IMR-90 (cell line): ENCODE measurements around the gene PAX1. TPM values are rescaled to one million over a fixed set of nuclear protein-coding genes. Genes with fewer than 3 reads are reported as not detected.

ENCODE experiments used
- ATAC-seq: fragments of 200-7000 bp; cut with Tn5 transposase; 2 replicates; pipeline ENCODE4 v1.9.1; 2020; ENCODE audit warnings: low read depth, mild to moderate bottlenecking, moderate library complexity
- BruUV-seq: library from RNA; stranded (reverse); fragments of 400-500 nt; replicated peaks from 2 replicates; lab custom pipeline; 2021; lab: Mats Ljungman, UMichigan
- CTCF ChIA-PET: fragments of 300-600 bp; formaldehyde crosslinking; extraction: SDS; loops from one replicate; lab custom pipeline; 2021; ENCODE audit warnings: antibody characterized with exemption; lab: Yijun Ruan, JAX
- POLR2A ChIA-PET: fragments of 300-600 bp; sonication (Branson Sonifier 250); formaldehyde crosslinking; loops from one replicate; lab custom pipeline; 2022; ENCODE audit warnings: antibody characterized with exemption; ENCODE audit not compliant: unreplicated experiment; lab: Charles Lee
- DNase-seq: peaks from one replicate; pipeline ENCODE4 v3.0.0; 2013
- H2AFZ ChIP-seq: replicated peaks from 2 replicates; pipeline ENCODE3; 2013; ENCODE audit warnings: low read length, mild to moderate bottlenecking; ENCODE audit not compliant: poor library complexity
- H2AK5ac ChIP-seq: 2 replicates; pipeline ENCODE4 v1.6.1; 2013; ENCODE audit warnings: low read depth, low read length, inconsistent platforms
- H2AK9ac ChIP-seq: replicated peaks from 2 replicates; pipeline ENCODE3; 2013; ENCODE audit warnings: mild to moderate bottlenecking, low read depth, low read length, moderate library complexity; ENCODE audit not compliant: poor library complexity
- H2BK120ac ChIP-seq: 2 replicates; pipeline ENCODE4 v1.6.1; 2013; ENCODE audit warnings: low read depth, low read length, inconsistent platforms
- H2BK15ac ChIP-seq: 3 replicates; pipeline ENCODE4 v1.6.1; 2013; ENCODE audit warnings: low read depth, low read length, inconsistent platforms
- H2BK20ac ChIP-seq: 2 replicates; pipeline ENCODE4 v1.6.1; 2013; ENCODE audit warnings: low read depth, mild to moderate bottlenecking, inconsistent platforms, low read length, moderate library complexity
- H2BK5ac ChIP-seq: 2 replicates; pipeline ENCODE4 v1.6.1; 2013; ENCODE audit warnings: mild to moderate bottlenecking, low read depth, low read length, inconsistent platforms; ENCODE audit not compliant: poor library complexity, severe bottlenecking
- H3K14ac ChIP-seq: replicated peaks from 2 replicates; pipeline ENCODE4 v1.6.1; 2013; ENCODE audit warnings: low read depth, low read length, inconsistent platforms
- H3K18ac ChIP-seq: 2 replicates; pipeline ENCODE4 v1.6.1; 2013; ENCODE audit warnings: low read depth, low read length, control low read depth
- H3K23ac ChIP-seq: 2 replicates; pipeline ENCODE4 v1.6.1; 2013; ENCODE audit warnings: low read depth, low read length, inconsistent platforms
- H3K27ac ChIP-seq: 2 replicates; pipeline ENCODE4 v1.5.1; 2013; ENCODE audit warnings: mild to moderate bottlenecking, control low read depth, low read length; ENCODE audit not compliant: insufficient read depth
- H3K27me3 ChIP-seq: 2 replicates; pipeline ENCODE4 v1.6.1; 2013; ENCODE audit warnings: low read length; ENCODE audit not compliant: control insufficient read depth, insufficient read depth
- H3K36me3 ChIP-seq: 2 replicates; pipeline ENCODE4 v1.6.1; 2013; ENCODE audit warnings: low read length, mixed read lengths; ENCODE audit not compliant: control insufficient read depth, insufficient read depth
- H3K4ac ChIP-seq: 2 replicates; pipeline ENCODE4 v1.6.1; 2013; ENCODE audit warnings: low read depth, low read length, inconsistent platforms
- H3K4me1 ChIP-seq: 2 replicates; pipeline ENCODE4 v1.6.1; 2013; ENCODE audit warnings: low read length, mixed read lengths; ENCODE audit not compliant: control insufficient read depth, insufficient read depth
- H3K4me2 ChIP-seq: 2 replicates; pipeline ENCODE4 v1.6.1; 2013; ENCODE audit warnings: low read depth, mild to moderate bottlenecking, control low read depth, low read length, moderate library complexity
- H3K4me3 ChIP-seq: 2 replicates; pipeline ENCODE4 v1.5.1; 2013; ENCODE audit warnings: low read depth, mild to moderate bottlenecking, control low read depth, low read length, moderate library complexity; ENCODE audit not compliant: insufficient read depth
- H3K56ac ChIP-seq: 2 replicates; pipeline ENCODE4 v1.6.1; 2013; ENCODE audit warnings: low read length, inconsistent platforms; ENCODE audit not compliant: insufficient read depth; ENCODE audit errors: extremely low read depth
- H3K79me1 ChIP-seq, 2 experiments: 2 replicates each; pipeline ENCODE4 v1.6.1; 2013; ENCODE audit warnings: low read length in 2 of 2, inconsistent platforms in 1 of 2, low read depth in 1 of 2
- H3K9ac ChIP-seq: 2 replicates; pipeline ENCODE4 v1.6.1; 2013; ENCODE audit warnings: low read depth, low read length, control low read depth
- H3K9me1 ChIP-seq: 2 replicates; pipeline ENCODE4 v1.6.1; 2013; ENCODE audit warnings: low read length, inconsistent platforms; ENCODE audit not compliant: insufficient read depth
- H3K9me3 ChIP-seq: 2 replicates; pipeline ENCODE4 v1.6.1; 2013; ENCODE audit warnings: low read length; ENCODE audit not compliant: control insufficient read depth, insufficient read depth
- H4K20me1 ChIP-seq: 2 replicates; pipeline ENCODE4 v1.6.1; 2013; ENCODE audit warnings: low read length, inconsistent platforms; ENCODE audit not compliant: insufficient read depth
- H4K5ac ChIP-seq: 2 replicates; pipeline ENCODE4 v1.6.1; 2013; ENCODE audit warnings: mild to moderate bottlenecking, low read depth, low read length, control low read depth
- H4K8ac ChIP-seq, 2 experiments: 2 replicates each; pipeline ENCODE4 v1.6.1; 2013; ENCODE audit warnings: low read depth in 2 of 2, low read length in 2 of 2, control low read depth in 1 of 2, inconsistent platforms in 1 of 2
- H4K91ac ChIP-seq: 2 replicates; pipeline ENCODE4 v1.6.1; 2013; ENCODE audit warnings: low read depth, low read length, inconsistent platforms; ENCODE audit not compliant: insufficient read depth
- CHD1 ChIP-seq: IDR thresholded peaks from 2 replicates; pipeline ENCODE4 v1.6.1; 2012; ENCODE audit warnings: low read depth, low read length, improper control_type of control experiment
- MAZ ChIP-seq: IDR thresholded peaks from 2 replicates; pipeline ENCODE4 v1.6.1; 2012; ENCODE audit warnings: low read depth, mild to moderate bottlenecking, low read length, improper control_type of control experiment, moderate library complexity, borderline replicate concordance
- MXI1 ChIP-seq: IDR thresholded peaks from 2 replicates; pipeline ENCODE4 v1.6.1; 2012; ENCODE audit warnings: low read depth, mild to moderate bottlenecking, low read length, moderate library complexity, borderline replicate concordance
- NFE2L2 ChIP-seq: fragments of 150-350 bp; IDR thresholded peaks from 2 replicates; pipeline ENCODE4 v1.6.1; 2016; ENCODE audit warnings: low read depth, mild to moderate bottlenecking, low read length
- SMC3 ChIP-seq: fragments of 150-350 bp; IDR thresholded peaks from 2 replicates; pipeline ENCODE4 v1.6.1; 2016; ENCODE audit warnings: low read depth, mild to moderate bottlenecking, antibody characterized with exemption, low read length, moderate library complexity
- WGBS, 2 experiments: methylation state at CpG; one replicate each; pipeline versions ENCODE4 v1.1.5 to v1.1.7; 2013; ENCODE audit warnings: missing lambda C conversion rate in 2 of 2; ENCODE audit not compliant: insufficient read length in 1 of 2; ENCODE audit errors: extremely low coverage in 2 of 2; 5-methylcytosine and 5-hydroxymethylcytosine counted together
- dilution Hi-C: fragments of 300-500 bp; cut with HindIII; formaldehyde crosslinking; loops from one replicate; pipeline ENCODE4 v1.14.3; 2018; ENCODE audit warnings: low sequenced_read_pairs; ENCODE audit not compliant: unreplicated experiment
- in situ Hi-C: fragments of 300-500 bp; cut with MboI; formaldehyde crosslinking; loops from 3 replicates; pipeline ENCODE4 v1.14.3; 2019; ENCODE audit warnings: low sequenced_read_pairs, inconsistent platforms, mixed read lengths
- intact Hi-C: fragments of 100-400 bp; cut with micrococcal nuclease; formaldehyde crosslinking; loops from 2 replicates; pipeline ENCODE4 v1.10.0; 2022
- polyA plus RNA-seq, 3 experiments: library from polyadenylated mRNA; depleted of rRNA; stranded (reverse); fragments of >200 nt; gene quantifications; 2 replicates each; pipeline ENCODE4 v1.2.3, GENCODE V29; 2012; ENCODE audit warnings: low replicate concordance in 1 of 3
- total RNA-seq: library from RNA; depleted of rRNA; stranded (reverse); fragments of >200 nt; gene quantifications from 2 replicates; pipeline ENCODE4 v1.2.3, GENCODE V29; 2012

PAX1 gene
- total and polyA plus RNA-seq, 2 of the 4 experiments (the other 2 are of a cell fraction) = not detected

DNA sequence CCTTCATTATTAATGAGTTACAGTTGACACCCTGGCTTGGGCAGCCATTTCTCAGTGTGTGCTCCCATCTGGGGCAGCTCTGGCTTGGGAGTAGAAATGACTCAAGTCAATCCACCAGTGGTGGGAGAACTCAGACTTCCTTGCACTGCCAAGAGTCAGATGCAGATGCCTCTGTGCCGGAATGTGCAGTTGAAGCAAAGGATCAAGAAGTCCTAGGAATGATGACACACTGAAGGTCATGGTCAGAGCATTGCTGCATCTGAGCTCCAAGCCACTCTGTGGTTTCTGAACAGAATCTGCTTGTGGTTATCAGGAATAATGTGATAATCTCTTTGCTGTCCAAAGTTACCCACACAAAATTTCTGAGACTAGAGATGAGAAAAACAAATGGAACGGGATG is 19.5 kb upstream of the PAX1 start:
- Histone ChIP-seq H3K27ac (no peak overlapping the region), H4K8ac (no peak overlapping the region), H3K4me2 (no peak overlapping the region), H3K36me3 (no peaks in the 10 kb centered on the region), H2AK5ac (no peak overlapping the region), H2AK9ac (no peak overlapping the region), H4K5ac (no peak overlapping the region), H3K18ac (no peak overlapping the region), H4K91ac (no peak overlapping the region), H3K23ac (no peak overlapping the region), H3K9me1 (no peaks in the 10 kb centered on the region), H3K9ac (no peak overlapping the region), H4K20me1 (no peaks in the 10 kb centered on the region), H3K4me1 (no peaks in the 10 kb centered on the region), H3K9me3 (peaks cover 2% of the 10 kb centered on the region; the same call in 1 of the 2 replicates), H2BK120ac (no peak overlapping the region), H2BK15ac (no peak overlapping the region), H3K27me3 (no peaks in the 10 kb centered on the region), H3K79me1 (no peaks in the 10 kb centered on the region), H3K56ac (no peak overlapping the region), H3K4ac (no peak overlapping the region), H2BK5ac (no peak overlapping the region), H2BK20ac (no peak overlapping the region), H2AFZ (no peak overlapping the region), H3K4me3 (no peak overlapping the region), H3K14ac (no peak overlapping the region)
- DNase-seq = no peak
- intact Hi-C loops = no loop called here
- in situ Hi-C loops = no loop called here
- BruUV-seq = no TSS peak
- TF ChIP-seq CHD1 = no peak
- no peak for TF ChIP-seq SMC3
- TF ChIP-seq NFE2L2 = no peak
- TF ChIP-seq MXI1 = no peak
- TF ChIP-seq MAZ = no peak
- ChIA-PET CTCF (no interaction called here), POLR2A (no interaction called here)
- WGBS, 2 experiments = no CpG with 5 or more reads among the region's 2 CpGs
- ATAC-seq = no peak
- dilution Hi-C loops = no loop called here
